Testis (tissue), 2 donors: ENCODE data around the gene GID4.

Experiments
- CTCF ChIP-seq, 3 experiments: fragments of 450-650 bp in 2 of 3; fragments of 200-600 bp in 1 of 3; sonication (generic) in 1 of 3; IDR thresholded peaks; one replicate each; pipeline ENCODE4 v1.5.1; 2016 to 2019; ENCODE audit warnings: antibody characterized with exemption in 3 of 3, mild to moderate bottlenecking in 2 of 3, moderate library complexity in 1 of 3
- POLR2A ChIP-seq: fragments of 450-650 bp; IDR thresholded peaks from one replicate; pipeline ENCODE4 v1.6.1; 2017; ENCODE audit warnings: antibody characterized with exemption, mild to moderate bottlenecking, moderate library complexity

GRCh38 chr17:18101828-18102227 lies 62.6 kb downstream of the GID4 start:
- TF ChIP-seq CTCF (IDR thresholded peaks at IDR 0.05): no peak
- TF ChIP-seq POLR2A: no peak
